ENCODE results near the gene ADCK1. TPM values are rescaled to one million over a fixed set of nuclear protein-coding genes. Genes with fewer than 3 reads are reported as not detected.
A peak's percentile ranks its signal among the peaks of the same experiment; 100 is the strongest.

Gene ADCK1
- total RNA-seq, 2 experiments from 2014 or later: 2.7 to 3.3 TPM

GRCh38 chr14:77848031-77848430 is 48.1 kb downstream of the ADCK1 start:
- H3K27ac Mint-ChIP-seq: no peak overlapping the region
- CTCF ChIA-PET: no interaction called here
- H3K4me1 Mint-ChIP-seq (ENCODE audit: low read depth): no peaks in the 10 kb centered on the region

GRCh38 chr14:77849711-77850110 is 49.8 kb downstream of the ADCK1 start:
- Mint-ChIP-seq H3K36me3 (ENCODE audit: low read depth) (no peaks in the 10 kb centered on the region), H3K27ac (no peak overlapping the region), H3K4me3 (no peak overlapping the region), H3K27me3 (ENCODE audit: low read depth) (no peaks in the 10 kb centered on the region), H3K9me3 (ENCODE audit: insufficient read depth) (no peaks in the 10 kb centered on the region), H3K4me1 (ENCODE audit: low read depth) (no peaks in the 10 kb centered on the region)
- CTCF ChIA-PET: interaction anchor here (0.7 kb wide), 1 partner anchor 12 kb away, joined by 3 read pairs; no protein-coding TSS in a partner anchor
- POLR2A ChIA-PET: no interaction called here
- ATAC-seq (no peak), DNase-seq (no peak)

More at GRCh38 chr14:77848031-77848430, 48.1 kb downstream of the ADCK1 start:
- no peak overlapping the region for H3K4me3 Mint-ChIP-seq
- POLR2A ChIA-PET: no interaction called here
- no peaks in the 10 kb centered on the region for H3K36me3 Mint-ChIP-seq (ENCODE audit: low read depth)
- DNase-seq: no peak
- ATAC-seq: no peak
- no peaks in the 10 kb centered on the region for H3K9me3 Mint-ChIP-seq (ENCODE audit: insufficient read depth)
- H3K27me3 Mint-ChIP-seq (ENCODE audit: low read depth): no peaks in the 10 kb centered on the region

GRCh38 chr14:77853919-77854318 is 54.0 kb downstream of the ADCK1 start:
- ChIA-PET POLR2A (no interaction called here), CTCF (interaction anchor here (1.7 kb wide), 1 partner anchor 8 kb away, joined by 5 read pairs; no protein-coding TSS in a partner anchor)
- ATAC-seq (no peak), DNase-seq (no peak)
- Mint-ChIP-seq H3K27ac (no peak overlapping the region), H3K4me1 (ENCODE audit: low read depth) (no peaks in the 10 kb centered on the region), H3K9me3 (ENCODE audit: insufficient read depth) (no peaks in the 10 kb centered on the region), H3K27me3 (ENCODE audit: low read depth) (no peaks in the 10 kb centered on the region), H3K36me3 (ENCODE audit: low read depth) (no peaks in the 10 kb centered on the region), H3K4me3 (no peak overlapping the region)

GRCh38 chr14:77856941-77857340 is 57.0 kb downstream of the ADCK1 start:
- ChIA-PET CTCF (no interaction called here), POLR2A (no interaction called here)
- Mint-ChIP-seq H3K27ac (no peak overlapping the region), H3K9me3 (ENCODE audit: insufficient read depth) (no peaks in the 10 kb centered on the region), H3K27me3 (ENCODE audit: low read depth) (no peaks in the 10 kb centered on the region), H3K4me1 (ENCODE audit: low read depth) (no peaks in the 10 kb centered on the region), H3K4me3 (no peak overlapping the region), H3K36me3 (ENCODE audit: low read depth) (no peaks in the 10 kb centered on the region)
- ATAC-seq: no peak
- DNase-seq: no peak

GRCh38 chr14:77859934-77860570 is 60.1 kb downstream of the ADCK1 start:
- H3K4me3 Mint-ChIP-seq: no peak overlapping the region
- POLR2A ChIA-PET: interaction anchor here (0.9 kb wide), 1 partner anchor 9 kb away, joined by 4 read pairs; no protein-coding TSS in a partner anchor
- no peak overlapping the region for H3K27ac Mint-ChIP-seq

GRCh38 chr14:77861201-77861600 is 61.3 kb downstream of the ADCK1 start:
- ChIA-PET CTCF (interaction anchor here (1.0 to 3.3 kb wide), 9 partner anchors 15 to 736 kb away, joined by 3 to 16 read pairs (median 4); no protein-coding TSS in a partner anchor), POLR2A (no interaction called here)
- Mint-ChIP-seq H3K36me3 (ENCODE audit: low read depth) (no peaks in the 10 kb centered on the region), H3K27ac (no peak overlapping the region), H3K9me3 (ENCODE audit: insufficient read depth) (no peaks in the 10 kb centered on the region), H3K27me3 (ENCODE audit: low read depth) (no peaks in the 10 kb centered on the region), H3K4me1 (ENCODE audit: low read depth) (no peaks in the 10 kb centered on the region), H3K4me3 (no peak overlapping the region)
- no peak for DNase-seq
- ATAC-seq: no peak

More at GRCh38 chr14:77859934-77860570, 60.1 kb downstream of the ADCK1 start:
- Mint-ChIP-seq H3K4me1 (ENCODE audit: low read depth) (no peaks in the 10 kb centered on the region), H3K9me3 (ENCODE audit: insufficient read depth) (no peaks in the 10 kb centered on the region), H3K27me3 (ENCODE audit: low read depth) (no peaks in the 10 kb centered on the region), H3K36me3 (ENCODE audit: low read depth) (no peaks in the 10 kb centered on the region)
- CTCF ChIA-PET: interaction anchor here (0.7 to 3.3 kb wide), 6 partner anchors 9 to 738 kb away, joined by 3 to 16 read pairs (median 6); no protein-coding TSS in a partner anchor
- ATAC-seq (no peak), DNase-seq (no peak)

GRCh38 chr14:77862154-77862786 is 62.4 kb downstream of the ADCK1 start:
- Mint-ChIP-seq H3K4me1 (ENCODE audit: low read depth) (no peaks in the 10 kb centered on the region), H3K4me3 (no peak overlapping the region), H3K36me3 (ENCODE audit: low read depth) (no peaks in the 10 kb centered on the region), H3K9me3 (ENCODE audit: insufficient read depth) (no peaks in the 10 kb centered on the region), H3K27me3 (ENCODE audit: low read depth) (no peaks in the 10 kb centered on the region), H3K27ac (no peak overlapping the region)
- ATAC-seq (peak; percentile 81), DNase-seq (peak; percentile 83)
- CTCF ChIA-PET: interaction anchor here (0.6 to 3.3 kb wide), 19 partner anchors 8 to 735 kb away, joined by 3 to 16 read pairs (median 4); no protein-coding TSS in a partner anchor
- POLR2A ChIA-PET: no interaction called here

- ChIA-PET POLR2A (no interaction called here), CTCF (interaction anchor here (1.1 kb wide), 1 partner anchor 128 kb away, joined by 3 read pairs; no protein-coding TSS in a partner anchor)
- H3K4me3 Mint-ChIP-seq: no peak overlapping the region
- H3K27me3 Mint-ChIP-seq (ENCODE audit: low read depth): no peaks in the 10 kb centered on the region
- ATAC-seq (no peak), DNase-seq (no peak)
- no peaks in the 10 kb centered on the region for H3K4me1 Mint-ChIP-seq (ENCODE audit: low read depth)
- no peak overlapping the region for H3K27ac Mint-ChIP-seq
- no peaks in the 10 kb centered on the region for H3K36me3 Mint-ChIP-seq (ENCODE audit: low read depth)
- no peaks in the 10 kb centered on the region for H3K9me3 Mint-ChIP-seq (ENCODE audit: insufficient read depth)
Measured at GRCh38 chr14:77864085-77864484, 64.2 kb downstream of the ADCK1 start.

- no peaks in the 10 kb centered on the region for H3K36me3 Mint-ChIP-seq (ENCODE audit: low read depth)
- CTCF ChIA-PET: no interaction called here
- H3K4me3 Mint-ChIP-seq: no peak overlapping the region
- no peak for DNase-seq
- H3K27me3 Mint-ChIP-seq (ENCODE audit: low read depth): no peaks in the 10 kb centered on the region
- no peaks in the 10 kb centered on the region for H3K4me1 Mint-ChIP-seq (ENCODE audit: low read depth)
- POLR2A ChIA-PET: no interaction called here
- no peaks in the 10 kb centered on the region for H3K9me3 Mint-ChIP-seq (ENCODE audit: insufficient read depth)
- ATAC-seq: no peak
- no peak overlapping the region for H3K27ac Mint-ChIP-seq
Measured at GRCh38 chr14:77864580-77864979, 64.7 kb downstream of the ADCK1 start.

- ATAC-seq (no peak), DNase-seq (no peak)
- H3K27ac Mint-ChIP-seq: no peak overlapping the region
- no peaks in the 10 kb centered on the region for H3K4me1 Mint-ChIP-seq (ENCODE audit: low read depth)
- H3K27me3 Mint-ChIP-seq (ENCODE audit: low read depth): no peaks in the 10 kb centered on the region
- ChIA-PET CTCF (no interaction called here), POLR2A (no interaction called here)
- H3K9me3 Mint-ChIP-seq (ENCODE audit: insufficient read depth): no peaks in the 10 kb centered on the region
- H3K36me3 Mint-ChIP-seq (ENCODE audit: low read depth): no peaks in the 10 kb centered on the region
- no peak overlapping the region for H3K4me3 Mint-ChIP-seq
Measured at GRCh38 chr14:77865455-77865854, 65.5 kb downstream of the ADCK1 start.

- no peak overlapping the region for H3K4me3 Mint-ChIP-seq
- ChIA-PET POLR2A (no interaction called here), CTCF (no interaction called here)
- DNase-seq: no peak
- no peaks in the 10 kb centered on the region for H3K27me3 Mint-ChIP-seq (ENCODE audit: low read depth)
- no peaks in the 10 kb centered on the region for H3K9me3 Mint-ChIP-seq (ENCODE audit: insufficient read depth)
- no peak overlapping the region for H3K27ac Mint-ChIP-seq
- ATAC-seq: no peak
- H3K36me3 Mint-ChIP-seq (ENCODE audit: low read depth): no peaks in the 10 kb centered on the region
- no peaks in the 10 kb centered on the region for H3K4me1 Mint-ChIP-seq (ENCODE audit: low read depth)
Measured at GRCh38 chr14:77866932-77867331, 67.0 kb downstream of the ADCK1 start.

- CTCF ChIA-PET: no interaction called here
- Mint-ChIP-seq H3K9me3 (ENCODE audit: insufficient read depth) (no peaks in the 10 kb centered on the region), H3K4me3 (no peak overlapping the region), H3K4me1 (ENCODE audit: low read depth) (no peaks in the 10 kb centered on the region), H3K27me3 (ENCODE audit: low read depth) (no peaks in the 10 kb centered on the region), H3K27ac (no peak overlapping the region), H3K36me3 (ENCODE audit: low read depth) (no peaks in the 10 kb centered on the region)
- POLR2A ChIA-PET: no interaction called here
- DNase-seq (no peak), ATAC-seq (no peak)
Measured at GRCh38 chr14:77867476-77867875, 67.6 kb downstream of the ADCK1 start.
